Activated T-cell treated with anti-CD3 and anti-CD28 coated beads, Interleukin-2, amount 50 U/mL, for 72 hours (primary cell): ENCODE results near the gene CMTR2. TPM values are rescaled to one million over a fixed set of nuclear protein-coding genes. Genes with fewer than 3 reads are reported as not detected.

ENCODE experiments used
- ATAC-seq, 2 donors: fragments of 150-1000 bp; cut with Tn5 transposase; replicated peaks in 1 of 2; 2 replicates each; pipeline ENCODE4 v1.10.0; 2021; ENCODE audit warnings: moderate library complexity in 2 of 2, mild to moderate bottlenecking in 1 of 2
- DNase-seq, 2 donors: peaks; one replicate each; pipeline ENCODE4 v3.0.0; 2021 to 2022; ENCODE audit warnings: mixed read lengths in 1 of 2
- H3K27ac Mint-ChIP-seq: one replicate; pipeline ENCODE4 v1.8.0; 2022; ENCODE audit warnings: mild to moderate bottlenecking, moderate library complexity, mixed read lengths
- H3K27me3 Mint-ChIP-seq: one replicate; pipeline ENCODE4 v1.8.0; 2022; ENCODE audit warnings: low read depth, mixed read lengths
- H3K36me3 Mint-ChIP-seq, 2 donors: one replicate each; pipeline ENCODE4 v1.8.0; 2022; ENCODE audit warnings: mixed read lengths in 2 of 2, mild to moderate bottlenecking in 1 of 2; ENCODE audit not compliant: insufficient read depth in 2 of 2
- H3K4me1 Mint-ChIP-seq: one replicate; pipeline ENCODE4 v1.8.0; 2022; ENCODE audit warnings: low read depth, mixed read lengths
- H3K4me3 Mint-ChIP-seq, 2 donors: one replicate each; pipeline ENCODE4 v1.8.0; 2022; ENCODE audit warnings: mild to moderate bottlenecking in 2 of 2, mixed read lengths in 2 of 2, moderate library complexity in 2 of 2
- H3K9me3 Mint-ChIP-seq, 2 donors: one replicate each; pipeline ENCODE4 v1.8.0; 2022; ENCODE audit warnings: mixed read lengths in 2 of 2
- total RNA-seq, 2 donors: library from RNA; stranded (reverse); gene quantifications; one replicate each; pipeline ENCODE4 v1.2.3, GENCODE V29; 2022

CMTR2 gene
- total RNA-seq, 2 donors from 2014 or later: 21.8 to 26.7 TPM

DNA sequence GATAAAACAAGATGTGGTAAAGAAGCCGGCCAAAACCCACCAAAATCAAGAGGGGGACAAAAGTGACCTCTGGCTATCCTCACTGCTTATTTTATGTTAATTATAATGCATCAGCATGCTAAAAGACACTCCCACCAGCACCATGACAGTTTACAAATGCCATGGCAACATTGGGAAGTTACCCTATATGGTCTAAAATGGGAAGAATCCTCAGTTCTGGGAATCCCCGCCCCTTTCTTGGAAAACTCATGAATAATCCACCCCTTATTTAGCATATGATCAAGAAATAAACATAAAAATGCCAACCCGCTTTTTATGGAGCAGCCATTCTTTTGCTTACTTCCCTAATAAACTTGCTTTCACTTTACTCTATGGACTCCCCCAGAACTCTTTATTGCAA is 25.6 kb downstream of the CMTR2 start:
- ATAC-seq: no peak
- no peaks in the 10 kb centered on the region for H3K9me3 Mint-ChIP-seq
- no peak overlapping the region for H3K4me3 Mint-ChIP-seq
- no peak for DNase-seq
- no peaks in the 10 kb centered on the region for H3K4me1 Mint-ChIP-seq
- H3K36me3 Mint-ChIP-seq: no peaks in the 10 kb centered on the region
- peaks cover 35% of the 10 kb centered on the region for H3K27me3 Mint-ChIP-seq
- no peak overlapping the region for H3K27ac Mint-ChIP-seq

DNA sequence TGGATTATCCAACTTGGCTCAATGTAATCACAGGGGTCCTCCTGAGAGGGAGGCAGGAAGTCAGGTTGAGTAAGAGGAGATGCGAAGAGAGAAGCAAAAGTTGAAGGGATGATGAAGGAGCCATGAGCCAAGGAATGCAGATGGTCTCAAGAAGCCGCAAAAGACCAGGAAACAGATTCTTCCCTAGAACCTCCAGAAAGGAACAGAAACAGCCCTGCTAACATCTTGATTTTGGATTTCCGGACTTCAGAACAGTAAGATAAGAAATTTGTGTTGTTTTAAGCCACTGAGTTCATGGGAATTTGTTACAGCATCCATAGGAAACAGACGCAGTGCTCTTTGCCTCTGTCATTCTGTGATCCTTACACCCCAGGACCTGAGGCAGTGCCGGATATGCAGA is 26.8 kb downstream of the CMTR2 start:
- no peak for DNase-seq

DNA sequence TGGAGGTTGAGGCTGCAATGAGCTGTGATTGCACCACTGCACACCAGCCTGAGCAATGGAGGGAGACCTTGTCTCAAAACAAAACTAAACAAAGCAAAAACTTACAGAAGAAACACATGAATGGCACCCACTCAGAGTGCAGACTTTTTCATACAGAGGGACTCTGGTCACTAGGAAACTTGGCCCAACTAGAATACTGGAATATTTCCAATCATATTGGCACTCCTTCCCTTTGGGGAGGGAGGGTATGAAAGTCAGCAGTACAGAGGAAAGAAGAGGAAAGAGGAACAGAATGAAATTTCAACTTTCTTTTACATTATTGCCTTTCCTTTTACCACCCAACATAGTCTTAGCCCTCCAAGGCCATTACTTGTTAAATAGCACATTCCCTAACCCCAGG is 28.2 kb downstream of the CMTR2 start:
- Mint-ChIP-seq H3K4me1 (no peaks in the 10 kb centered on the region), H3K27me3 (peaks cover 49% of the 10 kb centered on the region), H3K4me3 (no peak overlapping the region), H3K9me3 (no peaks in the 10 kb centered on the region), H3K27ac (no peak overlapping the region), H3K36me3 (no peaks in the 10 kb centered on the region)
- no peak for DNase-seq
- ATAC-seq: no peak

More for the DNA sequence above, 26.8 kb downstream of the CMTR2 start:
- H3K27ac Mint-ChIP-seq: no peak overlapping the region
- H3K9me3 Mint-ChIP-seq: no peaks in the 10 kb centered on the region
- H3K4me1 Mint-ChIP-seq: no peaks in the 10 kb centered on the region
- H3K36me3 Mint-ChIP-seq: no peaks in the 10 kb centered on the region
- peaks cover 39% of the 10 kb centered on the region for H3K27me3 Mint-ChIP-seq
- no peak overlapping the region for H3K4me3 Mint-ChIP-seq
- ATAC-seq: no peak

DNA sequence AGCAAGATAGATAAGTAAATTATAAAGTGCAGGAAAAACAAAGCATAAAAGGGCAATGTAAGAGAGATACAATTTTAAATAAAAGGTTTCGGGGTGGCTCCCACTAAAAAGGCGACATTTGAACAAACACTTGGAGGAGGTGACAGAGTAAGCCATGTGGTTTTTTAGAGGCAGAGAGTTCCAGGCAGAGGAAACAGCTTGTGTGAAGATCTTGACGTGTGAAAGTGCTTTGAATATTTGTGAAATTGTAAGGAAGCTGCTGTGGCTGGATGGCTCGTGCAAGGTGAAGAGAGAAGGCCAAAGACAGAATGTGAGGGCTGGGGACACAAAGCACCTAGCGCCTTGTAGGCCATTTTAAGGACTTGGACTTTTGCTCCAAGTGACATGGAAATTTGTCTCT is 30.1 kb downstream of the CMTR2 start:
- Mint-ChIP-seq H3K27ac (no peak overlapping the region), H3K4me3 (no peak overlapping the region), H3K4me1 (no peaks in the 10 kb centered on the region), H3K27me3 (peaks cover 49% of the 10 kb centered on the region), H3K9me3 (no peaks in the 10 kb centered on the region), H3K36me3 (no peaks in the 10 kb centered on the region)
- ATAC-seq (no peak), DNase-seq (no peak)

DNA sequence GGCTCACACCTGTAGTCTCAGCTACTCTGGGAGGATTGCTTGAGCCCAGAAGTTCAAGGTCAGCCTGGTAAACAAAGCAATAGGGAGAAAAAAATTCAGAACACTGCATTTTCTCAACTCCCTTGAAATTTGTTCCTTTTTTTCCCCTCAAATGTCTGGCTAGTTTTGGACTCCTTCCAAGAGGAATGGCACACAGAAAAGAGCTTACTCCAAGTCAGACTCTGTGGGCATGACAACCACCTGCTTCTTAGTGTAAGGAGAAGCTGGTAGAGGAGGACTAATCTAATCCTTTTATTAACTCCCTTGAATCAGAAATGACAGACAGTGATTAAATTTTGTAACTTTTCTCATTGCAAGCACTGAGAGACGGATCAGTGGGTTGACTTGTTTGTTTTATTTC is 30.8 kb downstream of the CMTR2 start:
- peaks cover 49% of the 10 kb centered on the region for H3K27me3 Mint-ChIP-seq
- H3K27ac Mint-ChIP-seq: no peak overlapping the region
- H3K36me3 Mint-ChIP-seq: no peaks in the 10 kb centered on the region
- no peak for DNase-seq
- H3K4me3 Mint-ChIP-seq: no peak overlapping the region
- H3K9me3 Mint-ChIP-seq: no peaks in the 10 kb centered on the region
- ATAC-seq: no peak
- H3K4me1 Mint-ChIP-seq: no peaks in the 10 kb centered on the region

DNA sequence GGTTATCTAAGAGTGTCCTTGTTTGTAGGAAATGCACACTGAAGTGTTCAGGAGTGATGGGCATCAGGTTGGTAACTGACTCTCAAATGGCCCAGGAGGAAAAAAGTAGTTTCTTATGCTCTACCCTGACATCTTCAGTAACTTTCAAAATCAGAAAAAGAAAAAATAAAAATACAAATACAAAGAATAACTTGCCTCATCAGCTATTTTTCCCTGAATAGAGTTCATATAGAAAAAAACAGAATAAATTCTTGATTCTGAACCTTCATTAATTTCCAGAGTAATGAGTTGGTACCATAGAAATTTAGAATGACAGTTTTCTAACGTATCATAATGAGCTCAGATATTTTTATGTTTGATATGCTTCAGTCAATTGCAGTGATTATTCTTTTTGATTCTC is 31.4 kb downstream of the CMTR2 start:
- Mint-ChIP-seq H3K27ac (no peak overlapping the region), H3K4me3 (no peak overlapping the region), H3K36me3 (no peaks in the 10 kb centered on the region), H3K9me3 (no peaks in the 10 kb centered on the region), H3K27me3 (peaks cover 46% of the 10 kb centered on the region), H3K4me1 (no peaks in the 10 kb centered on the region)
- ATAC-seq (no peak), DNase-seq (no peak)

DNA sequence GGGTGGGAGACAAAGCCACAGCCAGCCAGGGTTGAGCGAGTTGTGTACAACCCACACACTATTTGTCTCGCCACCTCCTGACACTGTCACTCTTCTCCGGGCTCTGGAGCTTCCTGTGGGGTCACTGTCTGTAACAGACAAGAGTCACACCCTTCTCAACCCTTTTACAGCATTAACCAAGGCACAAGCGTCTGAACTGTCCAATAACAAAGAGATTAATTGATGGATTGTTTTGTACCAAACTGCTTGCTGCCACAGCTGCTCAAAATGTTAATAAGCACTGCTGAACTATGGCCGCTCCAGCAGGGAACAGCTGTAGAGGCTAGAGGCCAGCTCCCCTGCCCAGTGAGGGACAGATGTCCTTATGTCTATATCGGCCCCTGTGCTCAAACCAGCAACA is 33.5 kb downstream of the CMTR2 start:
- ATAC-seq (no peak), DNase-seq (no peak)
- H3K36me3 Mint-ChIP-seq: no peaks in the 10 kb centered on the region
- no peaks in the 10 kb centered on the region for H3K9me3 Mint-ChIP-seq
- peaks cover 31% of the 10 kb centered on the region for H3K27me3 Mint-ChIP-seq
- H3K4me1 Mint-ChIP-seq: no peaks in the 10 kb centered on the region
- H3K27ac Mint-ChIP-seq: no peak overlapping the region
- no peak overlapping the region for H3K4me3 Mint-ChIP-seq

DNA sequence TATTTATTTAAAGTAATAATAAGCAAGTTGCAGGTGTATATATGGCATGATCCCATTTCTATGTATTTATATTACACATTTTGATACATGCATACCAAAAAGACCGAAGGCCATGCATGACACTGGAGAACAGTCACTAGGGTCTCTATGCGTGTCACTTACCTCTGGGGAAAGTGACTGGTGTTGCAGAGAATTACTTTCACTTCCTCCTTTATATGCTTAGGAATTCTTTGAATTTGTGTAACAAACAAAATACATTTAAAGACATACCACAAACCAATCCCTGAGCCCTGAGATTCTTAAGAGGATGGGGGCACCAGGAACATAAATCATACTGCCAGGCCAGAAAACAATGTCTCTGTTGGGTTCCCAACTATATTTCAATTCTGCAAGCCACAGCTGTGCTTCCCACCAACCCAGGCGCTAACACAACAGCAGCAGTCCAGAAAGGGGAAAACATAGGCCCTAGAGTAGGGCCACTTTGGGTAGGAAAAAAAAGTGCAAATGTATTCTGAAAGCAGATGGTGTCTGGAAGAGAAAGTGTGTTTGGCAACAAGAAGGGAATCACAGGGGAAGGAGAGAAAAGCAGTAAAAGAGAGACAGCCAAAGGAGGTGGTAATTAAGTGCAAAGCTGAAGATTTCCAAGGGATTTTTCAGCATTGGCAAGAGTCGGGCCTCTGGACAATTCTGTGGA is 34.2 kb downstream of the CMTR2 start:
- Mint-ChIP-seq H3K4me3 (no peak overlapping the region), H3K36me3 (no peaks in the 10 kb centered on the region), H3K9me3 (no peaks in the 10 kb centered on the region), H3K27ac (no peak overlapping the region), H3K4me1 (no peaks in the 10 kb centered on the region), H3K27me3 (peaks cover 24% of the 10 kb centered on the region)
- DNase-seq (no peak), ATAC-seq (no peak)

DNA sequence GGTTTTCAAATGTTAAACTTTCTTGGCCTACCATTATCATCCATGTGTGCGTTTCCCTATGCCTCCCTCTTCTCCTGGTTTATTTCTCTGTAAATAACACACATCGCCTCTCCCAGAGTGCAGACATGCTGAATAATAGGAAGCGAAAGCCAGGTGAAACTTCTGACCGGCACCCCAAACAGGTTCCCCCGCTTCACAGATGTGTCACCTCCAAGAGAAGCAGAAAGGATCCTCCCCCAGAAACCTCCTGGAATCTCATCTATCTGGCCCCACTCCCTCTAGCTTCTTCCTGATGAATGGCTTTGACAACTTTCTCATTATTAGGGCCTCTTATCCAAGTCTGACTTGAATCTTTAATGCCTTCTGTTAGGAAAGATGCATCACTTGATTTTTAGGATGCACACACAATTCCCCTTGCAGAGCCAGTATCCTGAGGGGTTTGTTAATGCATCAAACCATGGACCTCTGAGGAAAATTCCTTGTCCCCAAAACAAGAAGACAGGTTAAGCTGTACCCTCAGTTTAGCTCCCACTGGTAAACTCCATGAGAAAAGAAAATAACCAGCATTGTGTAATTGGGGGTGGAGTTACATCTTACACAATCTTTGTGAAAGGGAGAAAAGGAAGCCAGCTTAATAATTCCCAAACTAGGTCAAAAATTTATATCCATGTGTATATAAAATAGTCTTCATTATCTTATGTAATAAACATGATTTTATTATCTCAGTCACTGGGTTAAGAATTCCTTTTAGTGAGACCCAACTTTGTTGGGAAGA is 38.6 kb downstream of the CMTR2 start:
- H3K9me3 Mint-ChIP-seq: no peaks in the 10 kb centered on the region
- H3K27ac Mint-ChIP-seq: no peak overlapping the region
- H3K36me3 Mint-ChIP-seq: no peaks in the 10 kb centered on the region
- no peak overlapping the region for H3K4me3 Mint-ChIP-seq
- H3K4me1 Mint-ChIP-seq: no peaks in the 10 kb centered on the region
- DNase-seq (no peak), ATAC-seq (no peak)
- H3K27me3 Mint-ChIP-seq: no peaks in the 10 kb centered on the region

DNA sequence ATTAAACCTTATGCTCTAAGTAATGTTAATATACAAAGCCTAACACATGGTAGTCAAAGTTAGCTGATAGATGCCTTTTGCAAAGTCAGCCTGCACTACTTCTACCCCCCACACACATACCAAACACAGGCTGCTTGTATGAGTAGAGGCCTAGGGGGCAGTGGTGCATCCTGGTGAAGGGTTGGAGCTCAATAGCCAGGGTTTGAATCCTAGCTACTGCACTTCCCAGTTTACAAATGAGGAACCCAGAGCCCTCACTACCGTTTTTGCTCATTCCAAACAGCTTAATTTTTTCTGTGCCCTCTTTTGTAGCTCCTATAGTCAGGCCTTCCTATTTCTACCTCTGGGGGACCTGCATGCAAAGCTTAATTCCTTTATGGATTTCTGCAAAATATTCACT is 39.8 kb downstream of the CMTR2 start:
- Mint-ChIP-seq H3K27me3 (no peaks in the 10 kb centered on the region), H3K36me3 (no peaks in the 10 kb centered on the region), H3K4me1 (no peaks in the 10 kb centered on the region), H3K9me3 (no peaks in the 10 kb centered on the region), H3K27ac (no peak overlapping the region), H3K4me3 (no peak overlapping the region)
- no peak for ATAC-seq
- DNase-seq: no peak

DNA sequence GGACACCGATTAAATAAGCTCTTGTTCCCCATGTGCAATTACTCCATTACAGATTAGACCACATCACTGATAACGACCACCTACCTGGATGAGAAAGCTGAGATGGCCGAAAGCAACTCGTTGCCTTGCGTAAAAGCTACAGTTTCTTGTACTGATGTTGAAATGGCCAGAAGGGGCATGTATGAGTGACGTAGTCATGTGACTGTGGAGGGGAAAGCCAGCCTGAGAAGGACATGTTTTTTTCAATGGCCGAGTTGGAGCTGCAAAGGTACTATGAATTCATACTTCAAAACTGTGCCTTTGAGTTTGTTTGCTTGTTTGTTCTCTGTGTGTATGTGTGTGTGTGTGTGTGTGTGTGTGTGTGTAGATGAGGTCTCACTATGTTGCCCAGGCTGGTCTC is 41.7 kb downstream of the CMTR2 start:
- H3K27me3 Mint-ChIP-seq: no peaks in the 10 kb centered on the region
- DNase-seq (no peak), ATAC-seq (no peak)
- no peaks in the 10 kb centered on the region for H3K4me1 Mint-ChIP-seq
- H3K27ac Mint-ChIP-seq: no peak overlapping the region
- no peaks in the 10 kb centered on the region for H3K36me3 Mint-ChIP-seq
- H3K4me3 Mint-ChIP-seq: no peak overlapping the region
- H3K9me3 Mint-ChIP-seq: no peaks in the 10 kb centered on the region

DNA sequence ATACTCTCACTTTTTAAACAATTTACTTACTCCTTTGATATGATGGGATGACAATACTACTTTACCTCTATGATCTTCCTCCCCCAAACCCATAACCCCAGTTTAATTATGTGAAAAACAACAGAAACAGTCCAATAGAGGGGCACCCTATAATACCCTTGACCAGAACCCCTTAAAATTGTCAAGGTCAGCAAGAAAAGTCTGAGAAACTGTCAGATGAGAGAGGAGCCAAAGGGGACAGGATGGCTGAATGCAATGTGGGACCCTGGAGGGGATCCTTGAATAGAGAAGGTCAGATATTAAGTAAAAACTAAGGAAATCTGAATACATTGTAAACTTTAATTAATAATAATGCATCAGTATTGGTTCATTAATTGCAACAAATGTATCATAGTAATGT is 42.9 kb downstream of the CMTR2 start:
- Mint-ChIP-seq H3K27me3 (no peaks in the 10 kb centered on the region), H3K36me3 (no peaks in the 10 kb centered on the region), H3K27ac (no peak overlapping the region), H3K4me3 (no peak overlapping the region), H3K9me3 (no peaks in the 10 kb centered on the region), H3K4me1 (no peaks in the 10 kb centered on the region)
- DNase-seq (no peak), ATAC-seq (no peak)

DNA sequence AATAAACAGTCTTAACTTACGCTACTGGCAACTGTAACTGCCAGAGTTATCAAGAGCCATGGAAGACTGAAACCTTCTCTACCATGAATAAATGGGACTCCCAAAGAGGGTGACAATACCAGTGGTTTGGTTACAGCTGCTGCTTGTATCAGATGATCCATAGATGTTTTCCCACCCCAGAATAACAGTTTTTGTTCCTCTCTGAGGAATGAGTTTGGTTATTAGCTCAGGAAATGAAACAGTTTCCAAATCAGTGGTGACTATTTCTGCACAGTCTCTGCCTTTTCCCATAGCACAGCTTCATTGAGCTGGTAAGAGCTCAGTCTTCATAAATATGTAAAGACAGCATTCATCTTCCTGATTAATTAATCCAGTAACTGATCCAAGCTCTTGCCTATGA is 44.7 kb downstream of the CMTR2 start:
- H3K36me3 Mint-ChIP-seq: no peaks in the 10 kb centered on the region
- no peak overlapping the region for H3K4me3 Mint-ChIP-seq
- no peaks in the 10 kb centered on the region for H3K4me1 Mint-ChIP-seq
- no peak for DNase-seq
- H3K27ac Mint-ChIP-seq: no peak overlapping the region
- no peak for ATAC-seq
- no peaks in the 10 kb centered on the region for H3K9me3 Mint-ChIP-seq
- no peaks in the 10 kb centered on the region for H3K27me3 Mint-ChIP-seq

DNA sequence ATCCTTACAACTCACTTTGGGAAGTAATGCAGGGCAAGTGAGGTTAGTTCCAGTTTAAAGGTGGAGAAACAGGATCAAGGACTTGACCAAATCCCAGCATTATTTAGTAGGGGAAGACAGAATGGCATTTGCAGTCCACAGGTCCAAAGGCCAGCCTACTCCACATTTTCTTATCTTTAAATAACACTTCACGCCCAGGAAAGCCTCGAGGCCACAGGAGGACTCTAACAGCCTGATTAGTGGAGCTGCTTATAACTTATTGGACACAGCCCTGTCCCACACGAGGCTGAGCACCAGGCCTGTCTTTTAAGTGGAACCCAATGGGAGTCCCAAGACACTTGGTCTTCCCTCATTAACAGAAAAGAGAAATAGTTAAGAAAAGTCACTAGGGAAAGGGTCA is 46.6 kb downstream of the CMTR2 start:
- ATAC-seq (no peak), DNase-seq (no peak)
- H3K27me3 Mint-ChIP-seq: no peaks in the 10 kb centered on the region
- no peaks in the 10 kb centered on the region for H3K4me1 Mint-ChIP-seq
- no peaks in the 10 kb centered on the region for H3K36me3 Mint-ChIP-seq
- no peak overlapping the region for H3K27ac Mint-ChIP-seq
- H3K9me3 Mint-ChIP-seq: no peaks in the 10 kb centered on the region
- no peak overlapping the region for H3K4me3 Mint-ChIP-seq
